Ovary (tissue), 9 donors: ENCODE results near the gene TMEM145. TPM values are rescaled to one million over a fixed set of nuclear protein-coding genes. Genes with fewer than 3 reads are reported as not detected.

Experiments
- DNase-seq, 5 donors: peaks; one replicate each; pipeline ENCODE4 v3.0.0-alpha.2; 2019 to 2020
- H3K27ac ChIP-seq, 2 donors: fragments of 200-600 bp; one replicate each; pipeline versions ENCODE4 v1.5.1 to v1.8.0; 2019 to 2022
- H3K27me3 ChIP-seq: fragments of 200-600 bp; one replicate; pipeline ENCODE4 v1.8.0; 2022
- H3K36me3 ChIP-seq: fragments of 200-600 bp; sonication (generic); one replicate; pipeline ENCODE4 v1.5.1; 2019
- H3K4me1 ChIP-seq: one replicate; pipeline ENCODE4 v1.8.1; 2013; ENCODE audit warnings: mild to moderate bottlenecking, moderate library complexity; ENCODE audit not compliant: insufficient read depth
- H3K4me3 ChIP-seq: fragments of 200-600 bp; sonication (generic); one replicate; pipeline ENCODE4 v1.5.1; 2017
- H3K9me3 ChIP-seq, 2 donors: fragments of 200-600 bp in 1 of 2; sonication (generic) in 1 of 2; one replicate each; pipeline versions ENCODE4 v1.5.1 to v1.8.1; 2013 to 2019; ENCODE audit warnings: mild to moderate bottlenecking in 1 of 2, moderate library complexity in 1 of 2
- EP300 ChIP-seq: sonication (generic); formaldehyde crosslinking; IDR thresholded peaks from one replicate; pipeline ENCODE4 v1.6.1; 2017; ENCODE audit warnings: antibody characterized with exemption
- POLR2A ChIP-seq: fragments of 450-650 bp; IDR thresholded peaks from one replicate; pipeline ENCODE4 v1.6.1; 2017; ENCODE audit warnings: antibody characterized with exemption, mild to moderate bottlenecking, moderate library complexity
- WGBS, 3 donors: extraction: QIAGEN DNeasy Blood & Tissue Kit in 1 of 3; methylation state at CpG; one replicate each; pipeline versions ENCODE4 v1.1.5 to v1.1.7; 2013 to 2017; 5-methylcytosine and 5-hydroxymethylcytosine counted together
- intact Hi-C, 4 donors: fragments of 100-400 bp; cut with DNase I; formaldehyde crosslinking; loops; one replicate each; pipeline versions ENCODE4 v1.11.0 to v1.15.1; 2022 to 2023
- polyA plus RNA-seq, 2 donors: library from polyadenylated mRNA; stranded (reverse); fragments of 200-250 nt in 1 of 2; fragments of 350-450 nt in 1 of 2; fragmentation: Illumina TruSeq in 1 of 2; extraction: RNeasy Lipid Tissue Mini Kit (QIAGEN cat#74804) in 1 of 2; gene quantifications; one replicate each; pipeline ENCODE4 v1.2.3, GENCODE V29; 2013 to 2014
- total RNA-seq, 7 donors: library from RNA; depleted of rRNA in 2 of 7; stranded (reverse); fragments of >200 nt in 2 of 7; fragmentation: NEBNext Ultra II Directional in 3 of 7; extraction: Animal tissue kit (Norgen Biotek cat#: 25700) in 3 of 7; gene quantifications; one replicate each; pipeline versions ENCODE4 v1.1.0 to v1.2.4, GENCODE V29; 2016 to 2023
- TF ChIP-seq, protein P1 (sequence below), 3 donors: fragments of 450-650 bp in 2 of 3; fragments of 200-600 bp in 1 of 3; IDR thresholded peaks; one replicate each; pipeline versions ENCODE4 v1.5.1 to v1.8.0; 2016 to 2022; ENCODE audit warnings: antibody characterized with exemption in 3 of 3, mild to moderate bottlenecking in 1 of 3
- donor health status: DM: no; HTN: no; CAD: no; lungs with moderate emphysema.
- donor health status: DM: no; HTN: no; CAD: no.
- donor health status: Bipolar disorder and iron deficiency.
- donor health status: DM: yes; HTN: yes; CAD: no.
- donor health status: DM: no; HTN: no; CAD: no.
- donor health status: DM: yes; HTN: yes; CAD: no.

The TMEM145 gene
- total and polyA plus RNA-seq, 9 donors = 0.08 to 1.7 (median 0.30) TPM; not detected in 3

GRCh38 chr19:42349378-42350107 is 36.4 kb downstream of the TMEM145 start:
- 93 to 94% (median 93%) methylated on average over 14 of the region's 14 CpGs for WGBS, 3 donors
- Histone ChIP-seq H3K36me3 (no peaks in the 10 kb centered on the region), H3K27me3 (no peaks in the 10 kb centered on the region), H3K9me3 (no peaks in the 10 kb centered on the region), H3K27ac (no peak overlapping the region), H3K4me3 (no peak overlapping the region), H3K4me1 (no peaks in the 10 kb centered on the region)
- no peak for DNase-seq
- TF ChIP-seq EP300 (no peak), POLR2A (no peak)
- TF ChIP-seq, protein P1, sequence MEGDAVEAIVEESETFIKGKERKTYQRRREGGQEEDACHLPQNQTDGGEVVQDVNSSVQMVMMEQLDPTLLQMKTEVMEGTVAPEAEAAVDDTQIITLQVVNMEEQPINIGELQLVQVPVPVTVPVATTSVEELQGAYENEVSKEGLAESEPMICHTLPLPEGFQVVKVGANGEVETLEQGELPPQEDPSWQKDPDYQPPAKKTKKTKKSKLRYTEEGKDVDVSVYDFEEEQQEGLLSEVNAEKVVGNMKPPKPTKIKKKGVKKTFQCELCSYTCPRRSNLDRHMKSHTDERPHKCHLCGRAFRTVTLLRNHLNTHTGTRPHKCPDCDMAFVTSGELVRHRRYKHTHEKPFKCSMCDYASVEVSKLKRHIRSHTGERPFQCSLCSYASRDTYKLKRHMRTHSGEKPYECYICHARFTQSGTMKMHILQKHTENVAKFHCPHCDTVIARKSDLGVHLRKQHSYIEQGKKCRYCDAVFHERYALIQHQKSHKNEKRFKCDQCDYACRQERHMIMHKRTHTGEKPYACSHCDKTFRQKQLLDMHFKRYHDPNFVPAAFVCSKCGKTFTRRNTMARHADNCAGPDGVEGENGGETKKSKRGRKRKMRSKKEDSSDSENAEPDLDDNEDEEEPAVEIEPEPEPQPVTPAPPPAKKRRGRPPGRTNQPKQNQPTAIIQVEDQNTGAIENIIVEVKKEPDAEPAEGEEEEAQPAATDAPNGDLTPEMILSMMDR (IDR thresholded peaks at IDR 0.05) = no peak
- intact Hi-C loops = no loop called here

- no peaks in the 10 kb centered on the region for H3K9me3 ChIP-seq
- no peaks in the 10 kb centered on the region for H3K27me3 ChIP-seq
- 93 to 96% (median 94%) methylated on average over 3 of the region's 3 CpGs for WGBS, 3 donors
- no peaks in the 10 kb centered on the region for H3K36me3 ChIP-seq
- DNase-seq = no peak
- intact Hi-C loops = no loop called here
- H3K4me1 ChIP-seq = no peaks in the 10 kb centered on the region
- no peak overlapping the region for H3K27ac ChIP-seq
- TF ChIP-seq POLR2A (no peak), EP300 (no peak)
- TF ChIP-seq, protein P1 (IDR thresholded peaks at IDR 0.05) = no peak
- no peak overlapping the region for H3K4me3 ChIP-seq
These were observed 37.3 kb downstream of the TMEM145 start for GRCh38 chr19:42350417-42350816.

GRCh38 chr19:42351079-42351735 is 38.1 kb downstream of the TMEM145 start:
- H3K9me3 ChIP-seq = no peaks in the 10 kb centered on the region
- H3K4me3 ChIP-seq = no peak overlapping the region
- intact Hi-C loops = no loop called here
- TF ChIP-seq EP300 (no peak), POLR2A (no peak)
- TF ChIP-seq, protein P1 (IDR thresholded peaks at IDR 0.05) = no peak
- WGBS, 3 donors = 87 to 89% (median 88%) methylated on average over 19 to 21 of the region's 21 CpGs
- no peaks in the 10 kb centered on the region for H3K27me3 ChIP-seq
- DNase-seq = no peak
- H3K27ac ChIP-seq = no peak overlapping the region
- H3K4me1 ChIP-seq = no peaks in the 10 kb centered on the region
- no peaks in the 10 kb centered on the region for H3K36me3 ChIP-seq

- no peak for DNase-seq
- H3K4me1 ChIP-seq = no peaks in the 10 kb centered on the region
- no peaks in the 10 kb centered on the region for H3K36me3 ChIP-seq
- no peaks in the 10 kb centered on the region for H3K27me3 ChIP-seq
- WGBS, 3 donors = 87 to 92% (median 89%) methylated on average over 30 to 31 of the region's 31 CpGs
- H3K9me3 ChIP-seq = no peaks in the 10 kb centered on the region
- intact Hi-C loops = no loop called here
- H3K27ac ChIP-seq = no peak overlapping the region
- no peak overlapping the region for H3K4me3 ChIP-seq
- TF ChIP-seq POLR2A (no peak), EP300 (no peak)
- TF ChIP-seq, protein P1 (IDR thresholded peaks at IDR 0.05) = no peak
These were observed 39.5 kb downstream of the TMEM145 start for GRCh38 chr19:42352301-42353259.
